Thoracic aorta (tissue), 2 donors: ENCODE results near the gene ZC3H18. TPM values are rescaled to one million over a fixed set of nuclear protein-coding genes. Genes with fewer than 3 reads are reported as not detected.

ENCODE experiments used
- ATAC-seq: fragments of 150-250 bp; one replicate; pipeline ENCODE4 v1.8.0; 2017; ENCODE audit warnings: low read depth; ENCODE audit not compliant: insufficient number of reproducible peaks, low FRiP score
- DNase-seq: peaks from one replicate; pipeline ENCODE4 v3.0.0-alpha.2; 2020; ENCODE audit warnings: low spot score
- H3K27ac ChIP-seq, 2 donors: fragments of 200-600 bp; sonication (generic); 1 replicate in 1 of 2; 2 replicates in 1 of 2; pipeline ENCODE4 v1.5.1; 2016; ENCODE audit warnings: mild to moderate bottlenecking in 2 of 2, moderate library complexity in 2 of 2
- H3K27me3 ChIP-seq: fragments of 200-600 bp; sonication (generic); replicated peaks from 2 replicates; pipeline ENCODE4 v1.6.0; 2016; ENCODE audit warnings: mild to moderate bottlenecking; ENCODE audit not compliant: insufficient read depth
- H3K36me3 ChIP-seq: fragments of 200-600 bp; sonication (generic); one replicate; pipeline ENCODE4 v1.5.1; 2016
- H3K4me1 ChIP-seq, 2 donors: fragments of 200-600 bp; sonication (generic); 1 replicate in 1 of 2; 2 replicates in 1 of 2; pipeline versions ENCODE4 v1.5.1 to v1.6.0; 2016; ENCODE audit warnings: low read depth in 2 of 2, mild to moderate bottlenecking in 1 of 2; ENCODE audit not compliant: control insufficient read depth in 1 of 2
- H3K4me3 ChIP-seq: fragments of 200-600 bp; sonication (generic); 2 replicates; pipeline ENCODE4 v1.5.1; 2016; ENCODE audit warnings: mild to moderate bottlenecking
- H3K9me3 ChIP-seq: fragments of 200-600 bp; sonication (generic); 2 replicates; pipeline ENCODE4 v1.5.1; 2016
- total RNA-seq, 2 donors: library from RNA; depleted of rRNA; stranded (reverse); fragments of >200 nt; gene quantifications; one replicate each; pipeline versions ENCODE4 v1.1.0 to v1.2.3, GENCODE V29; 2016
- TF ChIP-seq, protein P1 (sequence below): fragments of 200-600 bp; sonication (generic); IDR thresholded peaks from one replicate; pipeline ENCODE4 v1.5.1; 2019; ENCODE audit warnings: antibody characterized with exemption

The ZC3H18 gene
- total RNA-seq, 2 donors from 2014 or later = 21.8 to 30.3 TPM

DNA sequence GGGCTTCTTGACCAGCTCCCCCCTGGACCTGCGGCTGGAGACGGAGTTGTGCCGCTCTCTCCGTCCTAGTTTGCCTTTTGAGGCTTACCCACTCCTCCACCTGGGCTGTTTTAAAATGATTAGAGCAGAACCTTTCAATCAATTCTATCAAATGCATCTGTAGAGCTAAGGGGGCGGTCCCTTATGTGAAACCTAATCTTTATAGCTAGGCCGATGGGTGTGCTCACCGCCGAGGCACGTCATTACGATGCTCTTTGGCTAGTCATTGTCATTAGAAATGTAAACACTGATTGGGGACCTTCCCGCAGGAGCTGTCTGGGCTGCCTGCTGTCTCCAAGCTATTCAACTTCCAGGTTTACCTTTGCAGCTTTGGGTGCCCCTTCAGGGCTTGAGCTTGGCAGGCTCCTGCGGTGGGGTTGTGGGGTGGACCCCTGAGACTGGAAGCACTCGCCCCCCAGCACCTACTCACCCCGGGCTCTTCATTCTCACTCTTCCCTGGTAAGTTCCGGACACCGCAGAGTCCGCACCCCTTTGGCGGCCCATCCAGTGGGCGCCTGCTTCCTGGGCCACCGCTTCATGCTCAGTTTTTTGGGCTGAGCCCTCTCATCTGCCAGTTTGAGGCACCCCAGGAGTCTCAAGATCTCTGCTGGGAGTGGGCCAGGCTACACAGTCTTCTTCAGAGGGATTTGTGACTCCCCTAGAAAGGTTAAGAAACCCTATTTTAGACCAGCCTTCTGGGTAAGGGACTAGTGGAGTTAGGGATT lies 47.2 kb downstream of the ZC3H18 start:
- H3K36me3 ChIP-seq = peaks cover 13% of the 10 kb centered on the region
- no peak for DNase-seq

DNA sequence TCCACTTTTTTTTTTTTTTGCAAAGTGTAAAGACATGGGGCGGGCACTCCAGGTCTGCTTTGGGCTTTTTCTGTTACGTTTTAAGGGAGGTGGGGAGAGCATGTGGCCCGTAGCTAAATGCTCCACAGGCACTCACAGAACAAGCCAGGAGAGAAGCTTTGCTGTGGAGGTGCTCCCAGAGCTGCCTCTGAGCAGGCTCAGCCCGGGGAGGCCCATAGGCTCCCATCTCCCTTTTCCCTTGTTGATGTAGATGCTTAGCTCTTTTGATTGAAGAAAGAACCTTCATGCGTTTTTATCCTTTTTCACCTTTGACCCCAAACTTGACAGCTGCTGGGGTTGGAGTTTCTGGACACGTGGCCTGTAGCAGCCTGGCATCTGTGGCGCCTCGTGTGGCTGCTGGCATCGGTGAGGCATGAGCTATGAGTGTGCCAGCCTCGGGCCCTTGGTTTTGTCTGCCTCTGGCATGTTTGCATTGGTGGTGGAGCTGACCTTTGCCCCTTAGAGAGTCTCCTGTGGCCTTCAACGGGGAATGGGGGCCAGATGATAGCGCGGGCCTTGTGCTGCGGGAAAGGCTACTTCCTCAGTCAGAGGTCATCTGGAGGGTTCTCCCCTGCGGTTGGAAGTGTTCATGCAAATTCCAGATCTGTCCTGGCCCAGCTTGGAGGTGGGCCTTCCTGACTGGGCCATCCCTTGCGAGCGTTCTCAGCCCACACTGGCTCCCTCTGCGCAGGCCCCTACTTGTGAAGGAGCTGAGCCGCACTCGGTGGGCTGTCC lies 48.2 kb downstream of the ZC3H18 start:
- TF ChIP-seq, protein P1, sequence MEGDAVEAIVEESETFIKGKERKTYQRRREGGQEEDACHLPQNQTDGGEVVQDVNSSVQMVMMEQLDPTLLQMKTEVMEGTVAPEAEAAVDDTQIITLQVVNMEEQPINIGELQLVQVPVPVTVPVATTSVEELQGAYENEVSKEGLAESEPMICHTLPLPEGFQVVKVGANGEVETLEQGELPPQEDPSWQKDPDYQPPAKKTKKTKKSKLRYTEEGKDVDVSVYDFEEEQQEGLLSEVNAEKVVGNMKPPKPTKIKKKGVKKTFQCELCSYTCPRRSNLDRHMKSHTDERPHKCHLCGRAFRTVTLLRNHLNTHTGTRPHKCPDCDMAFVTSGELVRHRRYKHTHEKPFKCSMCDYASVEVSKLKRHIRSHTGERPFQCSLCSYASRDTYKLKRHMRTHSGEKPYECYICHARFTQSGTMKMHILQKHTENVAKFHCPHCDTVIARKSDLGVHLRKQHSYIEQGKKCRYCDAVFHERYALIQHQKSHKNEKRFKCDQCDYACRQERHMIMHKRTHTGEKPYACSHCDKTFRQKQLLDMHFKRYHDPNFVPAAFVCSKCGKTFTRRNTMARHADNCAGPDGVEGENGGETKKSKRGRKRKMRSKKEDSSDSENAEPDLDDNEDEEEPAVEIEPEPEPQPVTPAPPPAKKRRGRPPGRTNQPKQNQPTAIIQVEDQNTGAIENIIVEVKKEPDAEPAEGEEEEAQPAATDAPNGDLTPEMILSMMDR = no peak
- H3K9me3 ChIP-seq = no peaks in the 10 kb centered on the region
- ATAC-seq (no peak), DNase-seq (no peak)
- no peak overlapping the region for H3K27ac ChIP-seq
- peaks cover 22% of the 10 kb centered on the region for H3K36me3 ChIP-seq
- H3K27me3 ChIP-seq = no peaks in the 10 kb centered on the region
- H3K4me1 ChIP-seq = peaks cover 2 to 13% of the 10 kb centered on the region in 2 donors
- H3K4me3 ChIP-seq = no peak overlapping the region

More for the DNA sequence above, 47.2 kb downstream of the ZC3H18 start:
- Histone ChIP-seq H3K9me3 (no peaks in the 10 kb centered on the region), H3K4me3 (no peak overlapping the region), H3K27me3 (no peaks in the 10 kb centered on the region), H3K4me1 (peaks cover 2 to 13% of the 10 kb centered on the region in 2 donors), H3K27ac (no peak overlapping the region)
- no peak for ATAC-seq
- TF ChIP-seq, protein P1 = no peak

DNA sequence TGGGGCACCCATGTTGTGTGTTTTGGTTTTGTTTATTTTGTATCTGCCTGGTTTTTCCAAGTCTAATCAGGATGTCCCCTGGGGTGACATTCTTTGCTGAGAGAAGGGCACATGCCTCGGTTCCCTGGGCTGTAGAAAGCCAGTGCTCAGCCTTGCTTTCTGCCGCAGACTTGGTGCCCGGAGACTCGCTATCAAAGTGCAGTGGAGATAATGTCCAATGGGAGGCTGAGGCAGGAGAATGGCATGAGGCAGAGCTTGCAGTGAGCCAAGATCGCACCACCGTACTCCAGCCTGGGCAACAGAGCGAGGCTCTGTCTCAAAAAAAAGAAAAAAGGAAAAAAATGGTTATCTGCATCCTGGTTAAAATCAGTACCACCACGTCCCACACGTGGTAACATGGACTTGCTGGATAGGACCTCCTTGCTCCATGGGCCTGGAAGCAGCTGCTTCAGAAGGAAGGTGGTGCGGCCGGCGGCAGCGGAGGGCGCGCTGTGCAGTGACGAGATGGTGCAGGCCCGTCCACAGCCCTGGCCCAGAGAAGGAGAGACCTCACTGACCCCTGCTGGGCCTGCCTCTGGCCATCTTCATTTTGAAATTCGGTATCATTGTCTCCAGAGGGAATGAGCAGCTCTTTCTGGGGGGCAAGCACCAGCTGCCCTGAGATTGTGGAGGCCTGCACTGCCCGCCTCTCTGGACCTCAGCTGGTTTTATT lies 48.9 kb downstream of the ZC3H18 start:
- ATAC-seq (no peak), DNase-seq (no peak)
- H3K9me3 ChIP-seq = no peaks in the 10 kb centered on the region
- H3K36me3 ChIP-seq = peaks cover 29% of the 10 kb centered on the region
- no peak overlapping the region for H3K4me3 ChIP-seq
- H3K4me1 ChIP-seq = peaks cover 0 to 7% of the 10 kb centered on the region in 2 donors
- TF ChIP-seq, protein P1 = no peak
- no peak overlapping the region for H3K27ac ChIP-seq
- no peaks in the 10 kb centered on the region for H3K27me3 ChIP-seq

DNA sequence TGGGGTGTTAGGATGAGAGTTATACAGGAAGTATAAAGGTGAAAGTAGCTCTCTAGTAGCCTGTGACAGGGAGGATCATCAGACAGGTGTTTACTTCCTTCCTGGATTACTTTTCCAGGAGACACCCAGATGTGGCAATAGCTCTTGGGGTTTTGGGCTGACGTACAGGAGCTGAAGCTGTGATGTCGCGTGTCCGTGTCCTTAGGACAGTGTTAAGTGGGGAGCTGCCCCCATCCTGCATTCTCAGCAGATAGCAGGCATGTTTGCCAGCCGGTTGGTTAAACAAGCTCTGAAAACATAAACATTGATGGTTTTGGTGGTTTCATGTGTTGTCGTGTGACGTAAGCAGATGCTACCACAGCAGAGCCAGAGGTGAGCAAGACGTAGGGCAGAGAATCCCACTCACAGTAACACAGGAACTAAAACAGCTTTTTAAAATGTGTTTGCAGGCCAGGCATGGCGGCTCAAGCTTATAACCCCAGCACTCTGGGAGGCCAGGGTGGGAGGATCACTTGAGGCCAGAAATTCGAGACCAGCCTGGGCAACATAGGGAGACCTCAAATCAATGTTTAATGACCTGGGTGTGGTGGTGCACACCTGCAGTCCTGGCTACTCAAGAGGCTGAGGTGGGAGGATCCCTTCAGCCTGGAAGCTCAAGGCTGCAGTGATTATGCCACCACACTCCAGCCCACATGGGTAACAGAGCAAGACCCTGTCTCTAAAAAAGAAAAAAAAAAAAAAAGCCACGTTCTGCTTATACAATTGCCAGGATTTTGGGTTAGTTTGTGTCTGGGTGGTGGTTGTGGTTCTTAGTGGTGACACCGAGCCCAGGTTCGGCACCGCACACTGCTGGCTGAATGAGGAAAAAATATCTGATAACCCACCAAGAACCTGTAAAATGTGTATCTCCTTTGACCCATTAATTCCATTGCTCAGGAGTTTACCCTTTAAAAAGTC lies 49.9 kb downstream of the ZC3H18 start:
- TF ChIP-seq, protein P1 = no peak
- Histone ChIP-seq H3K27ac (no peak overlapping the region), H3K4me3 (no peak overlapping the region), H3K9me3 (no peaks in the 10 kb centered on the region), H3K4me1 (no peaks in the 10 kb centered on the region), H3K27me3 (no peaks in the 10 kb centered on the region), H3K36me3 (peaks cover 39% of the 10 kb centered on the region)
- ATAC-seq = no peak
- no peak for DNase-seq
